Measurements from ENCODE around the gene FAM98C.
A peak's percentile ranks its signal among the peaks of the same experiment; 100 is the strongest.

FAM98C gene

GRCh38 chr19:38386971-38387549, 15.8 kb upstream of the FAM98C start:
- H3K27ac ChIP-seq = peak overlapping the region; percentile 56
- no peak for TF ChIP-seq CTCF (conservative IDR thresholded peaks at IDR 0.05)

- peak within 1 kb of the TSS; percentile 56 for H3K27ac ChIP-seq
- TF ChIP-seq CTCF (conservative IDR thresholded peaks at IDR 0.05) = no peak
These were observed 15.1 kb upstream of the FAM98C start, which contains the start of gene GGN for GRCh38 chr19:38387550-38388348. Gene GGN, minus strand, starts transcription at chr19:38388034. Its CDS starts 773 bp downstream, at chr19:38387261.

DNA sequence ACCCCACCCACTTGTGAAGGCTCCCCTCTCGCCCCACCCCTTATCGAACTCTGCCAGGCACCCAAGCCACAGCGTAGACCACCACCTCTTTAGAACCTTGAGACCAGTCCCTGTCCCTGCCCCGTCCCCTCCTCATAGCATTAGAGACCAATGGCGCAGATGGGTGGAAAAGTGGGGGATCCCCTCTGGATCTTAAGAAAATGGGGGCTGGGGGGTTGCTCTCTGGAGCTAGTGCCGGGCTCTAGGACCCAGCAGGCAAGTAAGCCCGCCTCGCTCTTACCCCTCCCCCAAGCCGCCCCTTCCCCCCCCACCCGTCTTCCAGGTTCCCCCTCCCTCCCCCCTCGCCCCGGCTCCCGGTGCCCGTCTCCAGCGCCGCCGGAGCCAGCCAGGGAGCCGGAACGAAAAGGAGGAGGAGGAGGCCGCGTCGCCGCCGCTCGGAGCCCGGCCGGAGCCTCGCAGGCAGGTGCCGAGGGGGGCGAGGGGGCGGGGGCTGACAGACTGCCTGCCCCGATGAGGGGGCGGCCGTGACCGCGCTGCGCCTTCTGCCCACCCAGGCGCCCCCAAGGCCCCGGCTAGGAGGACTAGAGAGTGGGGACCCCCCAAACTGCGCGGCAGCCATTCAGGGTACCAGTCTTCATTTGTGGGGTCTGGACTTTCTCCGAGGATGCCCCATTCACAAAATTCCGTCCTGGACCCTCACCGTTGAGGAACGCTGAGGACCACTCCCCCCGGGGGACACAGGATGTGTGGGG, 14.4 kb upstream of the FAM98C start, which contains the start of gene SPRED3:
SPRED3 (plus strand) TSS at position 349 of the 752 bp plus-strand sequence. CDS start 1,606 bp downstream, outside the sequence.
- no peak for TF ChIP-seq CTCF (conservative IDR thresholded peaks at IDR 0.05)
- H3K27ac ChIP-seq = peak within 1 kb of the TSS; percentile 56

DNA sequence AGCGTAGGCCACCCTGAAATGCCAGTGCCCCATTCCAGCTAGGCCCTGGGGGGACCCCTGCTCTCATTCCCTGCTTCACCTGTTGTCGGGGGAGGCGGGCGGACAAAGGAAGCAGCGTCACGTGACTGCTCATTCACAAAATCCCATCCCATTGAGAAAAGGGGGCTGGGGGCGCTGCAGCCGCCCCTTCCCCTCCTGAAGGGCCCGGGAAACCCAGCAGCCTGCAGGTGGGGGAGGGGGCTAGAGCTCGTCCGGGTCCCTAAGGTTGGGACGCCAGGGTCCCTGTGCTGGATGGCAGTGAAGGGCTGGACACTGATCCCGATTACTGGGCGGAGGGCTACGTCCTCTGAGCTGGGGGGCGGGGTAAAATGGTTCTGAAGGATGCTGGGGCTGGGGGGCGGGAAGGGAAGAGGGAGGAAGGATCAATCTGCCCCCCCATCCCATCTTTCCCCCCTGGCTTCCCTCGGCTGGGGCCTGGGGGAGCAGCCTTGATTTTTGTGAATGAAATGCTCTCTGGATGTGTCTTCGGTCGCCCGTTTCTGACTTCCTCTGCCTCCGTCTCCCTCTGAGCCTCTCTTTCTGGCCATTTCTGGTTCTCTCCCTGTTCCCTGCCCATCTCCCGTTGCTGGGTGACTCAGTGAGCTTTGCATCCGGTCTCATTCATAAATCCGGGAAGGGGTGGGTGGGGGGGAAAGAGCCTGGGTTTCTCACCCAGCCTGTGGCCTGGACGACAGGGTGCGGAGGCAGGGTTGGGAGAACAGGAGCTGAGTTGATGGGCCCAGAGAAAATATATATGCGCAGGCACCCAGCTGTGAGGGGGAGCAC, 13.6 kb upstream of the FAM98C start:
- peak overlapping the region; percentile 56; the same call in 1 of the 2 replicates for H3K27ac ChIP-seq
- no peak for TF ChIP-seq CTCF (conservative IDR thresholded peaks at IDR 0.05)

DNA sequence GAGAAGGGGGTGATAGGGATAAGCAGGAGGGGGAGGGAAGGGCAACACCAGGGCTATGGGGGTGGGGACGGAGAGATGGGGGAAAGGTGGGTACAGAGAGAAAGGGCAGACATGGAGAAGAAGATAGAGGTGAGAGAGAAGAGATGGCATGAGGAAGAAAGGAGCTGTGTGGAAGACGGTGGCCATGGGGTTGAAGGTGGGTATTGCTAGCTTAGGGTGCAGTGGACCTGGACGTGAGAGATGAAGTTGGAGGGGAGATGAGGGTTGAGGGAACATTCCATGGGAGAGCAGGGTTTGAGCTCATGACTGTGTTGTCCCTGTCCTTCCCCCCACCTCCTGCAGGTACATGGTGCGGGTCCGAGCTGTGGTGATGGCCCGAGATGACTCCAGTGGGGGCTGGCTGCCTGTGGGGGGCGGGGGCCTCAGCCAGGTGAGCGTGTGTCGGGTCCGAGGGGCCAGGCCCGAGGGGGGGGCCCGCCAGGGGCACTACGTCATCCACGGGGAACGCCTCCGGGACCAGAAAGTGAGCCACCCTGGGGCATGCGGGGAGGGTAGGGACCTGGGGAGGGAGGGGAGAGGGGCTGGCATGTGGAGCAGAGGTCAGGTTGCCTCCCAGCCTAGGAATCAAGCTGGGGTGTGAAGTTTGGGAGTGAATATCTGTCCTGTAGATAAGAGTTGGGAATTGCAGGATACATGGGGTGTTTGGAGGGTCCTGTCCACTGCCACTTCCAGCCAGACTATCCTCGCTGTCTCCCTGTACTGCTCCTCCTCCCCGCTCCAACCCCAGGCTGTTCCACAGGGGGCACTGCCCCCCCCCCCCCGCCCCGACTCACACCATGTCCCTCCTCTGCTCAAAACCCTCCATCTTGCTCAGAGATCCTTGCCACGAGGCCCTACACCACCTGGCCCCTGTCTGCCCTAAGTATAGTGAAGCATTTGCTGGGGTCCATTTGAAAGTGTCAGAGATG, 12.7 kb upstream of the FAM98C start:
- TF ChIP-seq CTCF (conservative IDR thresholded peaks at IDR 0.05) = no peak
- no peak overlapping the region for H3K27ac ChIP-seq

GRCh38 chr19:38391911-38392464, 10.9 kb upstream of the FAM98C start:
- no peak for TF ChIP-seq CTCF (conservative IDR thresholded peaks at IDR 0.05)
- H3K27ac ChIP-seq = no peak overlapping the region

Measured in VCaP (cell line).